ENCODE results near the gene CTDSPL. TPM values are rescaled to one million over a fixed set of nuclear protein-coding genes. Genes with fewer than 3 reads are reported as not detected.

Gene CTDSPL
- total RNA-seq, 1 experiment from 2014 or later, result 14.0 TPM

DNA sequence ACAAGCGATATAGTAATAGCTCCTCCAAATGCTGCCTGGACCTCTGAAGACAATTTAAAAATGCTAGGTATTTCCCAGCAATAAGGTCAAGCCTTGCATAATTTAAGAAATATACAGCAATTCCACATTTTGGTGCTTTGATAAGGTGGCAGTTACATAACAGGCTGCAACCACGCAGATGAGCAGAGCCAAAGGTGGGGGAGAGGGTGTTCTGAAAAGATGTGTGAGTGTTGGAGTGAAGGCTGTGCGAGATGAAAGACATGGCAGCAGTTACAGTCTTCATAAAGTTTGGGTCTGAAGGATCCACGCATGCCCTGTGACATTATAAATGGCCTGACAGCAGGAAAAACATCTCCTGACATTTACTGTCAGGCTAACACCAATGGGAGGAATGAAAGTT is 26.1 kb downstream of the CTDSPL start:
- BruUV-seq (replicated peaks), result no TSS peak
- no peaks in the 10 kb centered on the region for H3K36me3 ChIP-seq (ENCODE audit: insufficient read depth, low read length, poor library complexity, severe bottlenecking)
- no peak for DNase-seq (ENCODE audit: low spot score)

GRCh38 chr3:37888421-37888820 is 26.7 kb downstream of the CTDSPL start:
- no peak for TF ChIP-seq EZH2 (IDR thresholded peaks at IDR 0.05; ENCODE audit: borderline replicate concordance, low read depth, low read length, poor library complexity, severe bottlenecking)
- no peak for TF ChIP-seq CTCF (conservative IDR thresholded peaks at IDR 0.05; ENCODE audit: low read depth, low read length)
- no peaks in the 10 kb centered on the region for H3K36me3 ChIP-seq (ENCODE audit: insufficient read depth, low read length, poor library complexity, severe bottlenecking)
- no peak overlapping the region for H3K27ac ChIP-seq (ENCODE audit: low read depth, low read length, poor library complexity, severe bottlenecking)
- intact Hi-C loops (cut with micrococcal nuclease; ENCODE audit: unreplicated experiment), result no loop called here
- ChIA-PET CTCF (no interaction called here), POLR2A (ENCODE audit: low non-redundant PET) (no interaction called here)
- BruUV-seq (replicated peaks), result no TSS peak
- no peaks in the 10 kb centered on the region for H3K9me3 ChIP-seq (ENCODE audit: low read depth, low read length, poor library complexity, severe bottlenecking)
- H3K4me3 ChIP-seq (ENCODE audit: low read depth, low read length, poor library complexity, severe bottlenecking), result no peak overlapping the region
- peaks cover 4% of the 10 kb centered on the region for H3K4me1 ChIP-seq (ENCODE audit: insufficient read depth, low read length, poor library complexity, severe bottlenecking)
- no peaks in the 10 kb centered on the region for H3K27me3 ChIP-seq (replicated peaks; ENCODE audit: insufficient read depth, low read depth, low read length, poor library complexity)
- DNase-seq (ENCODE audit: low spot score), result no peak

More for the DNA sequence above, 26.1 kb downstream of the CTDSPL start:
- H3K27me3 ChIP-seq (replicated peaks; ENCODE audit: insufficient read depth, low read depth, low read length, poor library complexity), result no peaks in the 10 kb centered on the region
- intact Hi-C loops (cut with micrococcal nuclease; ENCODE audit: unreplicated experiment), result no loop called here
- CTCF ChIA-PET, result no interaction called here
- peaks cover 2% of the 10 kb centered on the region for H3K4me1 ChIP-seq (ENCODE audit: insufficient read depth, low read length, poor library complexity, severe bottlenecking)
- POLR2A ChIA-PET (ENCODE audit: low non-redundant PET), result no interaction called here
- no peak overlapping the region for H3K27ac ChIP-seq (ENCODE audit: low read depth, low read length, poor library complexity, severe bottlenecking)
- H3K9me3 ChIP-seq (ENCODE audit: low read depth, low read length, poor library complexity, severe bottlenecking), result no peaks in the 10 kb centered on the region
- TF ChIP-seq CTCF (conservative IDR thresholded peaks at IDR 0.05; ENCODE audit: low read depth, low read length) (no peak), EZH2 (IDR thresholded peaks at IDR 0.05; ENCODE audit: borderline replicate concordance, low read depth, low read length, poor library complexity, severe bottlenecking) (no peak)
- H3K4me3 ChIP-seq (ENCODE audit: low read depth, low read length, poor library complexity, severe bottlenecking), result no peak overlapping the region

DNA sequence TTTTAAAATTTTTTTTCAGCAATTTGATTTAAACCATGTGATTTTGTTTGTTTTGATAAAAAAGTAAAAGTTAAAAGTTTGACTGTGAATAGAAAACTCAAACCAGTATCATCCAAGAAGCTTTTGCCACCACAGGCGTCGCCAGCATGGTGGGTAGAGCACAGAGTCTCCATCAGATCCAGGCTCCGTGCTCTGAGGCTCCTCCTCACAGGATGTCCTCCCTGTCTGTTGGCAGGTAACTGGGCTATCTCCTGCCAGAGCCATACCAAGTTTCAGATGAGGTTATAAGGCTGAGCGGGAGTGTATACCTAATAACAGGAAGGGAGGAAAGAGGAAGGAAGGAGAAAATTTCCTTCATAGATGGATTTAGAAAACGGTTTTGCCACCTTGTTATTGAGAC is 28.8 kb downstream of the CTDSPL start:
- ChIA-PET POLR2A (ENCODE audit: low non-redundant PET) (no interaction called here), CTCF (no interaction called here)
- DNase-seq (ENCODE audit: low spot score), result no peak
- Histone ChIP-seq H3K9me3 (ENCODE audit: low read depth, low read length, poor library complexity, severe bottlenecking) (no peaks in the 10 kb centered on the region), H3K36me3 (ENCODE audit: insufficient read depth, low read length, poor library complexity, severe bottlenecking) (no peaks in the 10 kb centered on the region), H3K27me3 (replicated peaks; ENCODE audit: insufficient read depth, low read depth, low read length, poor library complexity) (no peaks in the 10 kb centered on the region), H3K27ac (ENCODE audit: low read depth, low read length, poor library complexity, severe bottlenecking) (no peak overlapping the region), H3K4me1 (ENCODE audit: insufficient read depth, low read length, poor library complexity, severe bottlenecking) (peaks cover 4% of the 10 kb centered on the region), H3K4me3 (ENCODE audit: low read depth, low read length, poor library complexity, severe bottlenecking) (no peak overlapping the region)
- no TSS peak for BruUV-seq (replicated peaks)
- intact Hi-C loops (cut with micrococcal nuclease; ENCODE audit: unreplicated experiment), result no loop called here
- TF ChIP-seq CTCF (conservative IDR thresholded peaks at IDR 0.05; ENCODE audit: low read depth, low read length) (no peak), EZH2 (IDR thresholded peaks at IDR 0.05; ENCODE audit: borderline replicate concordance, low read depth, low read length, poor library complexity, severe bottlenecking) (no peak)

All from A673 (cell line).